ENCODE measurements around the gene CCL26.

CCL26 gene

GRCh38 chr7:75737856-75738603 lies 34.0 kb downstream of the CCL26 start:
- Histone ChIP-seq H2BK15ac (ENCODE audit: low read depth, poor library complexity, severe bottlenecking) (no peak overlapping the region), H2BK5ac (ENCODE audit: low read depth, low read length, poor library complexity, severe bottlenecking) (no peak overlapping the region)

GRCh38 chr7:75735581-75736350 lies 36.2 kb downstream of the CCL26 start:
- no peaks in the 10 kb centered on the region for H3K9me3 ChIP-seq (ENCODE audit: control insufficient read depth, low read length)
- no peak overlapping the region for H3K23ac ChIP-seq (ENCODE audit: low read length in 2 of 2)
- no peak overlapping the region for H3K14ac ChIP-seq (ENCODE audit: low read length in 2 of 2)
- no peak overlapping the region for H3K27ac ChIP-seq (ENCODE audit: low read length, poor library complexity, severe bottlenecking)
- no peak overlapping the region for H3K4ac ChIP-seq (ENCODE audit: low read depth in 1 of 2, low read length in 2 of 2)
- H3K9ac ChIP-seq (ENCODE audit: low read length), result no peak overlapping the region
- peaks cover 29% of the 10 kb centered on the region for H3K4me1 ChIP-seq (ENCODE audit: control insufficient read depth, insufficient read depth, low read depth, low read length)
- no peak overlapping the region for H3K4me3 ChIP-seq (ENCODE audit: insufficient read depth in 1 of 2, low read depth in 1 of 2, low read length in 2 of 2)
- no peak overlapping the region for H2BK15ac ChIP-seq (ENCODE audit: low read depth, poor library complexity, severe bottlenecking)
- H2AFZ ChIP-seq (ENCODE audit: low read depth, low read length), result no peak overlapping the region
- H2BK12ac ChIP-seq (ENCODE audit: low read length in 2 of 2), result no peak overlapping the region
- no peaks in the 10 kb centered on the region for H3K27me3 ChIP-seq (ENCODE audit: control insufficient read depth in 1 of 2, insufficient read depth in 1 of 2, low read length in 2 of 2)
- peaks cover 16% of the 10 kb centered on the region for H3K79me1 ChIP-seq (replicated peaks; ENCODE audit: low read length, poor library complexity, severe bottlenecking)
- no peak overlapping the region for H2BK120ac ChIP-seq (ENCODE audit: low read depth, low read length)
- no peak for DNase-seq
- H2AK5ac ChIP-seq (ENCODE audit: low read length, severe bottlenecking), result no peak overlapping the region
- no peak overlapping the region for H3K18ac ChIP-seq (ENCODE audit: low read depth in 1 of 2, low read length in 2 of 2)
- H3K36me3 ChIP-seq (ENCODE audit: control insufficient read depth in 1 of 2, insufficient read depth in 2 of 2, low read depth in 1 of 2, low read length in 2 of 2), result no peaks in the 10 kb centered on the region
- H2BK5ac ChIP-seq (ENCODE audit: low read depth, low read length, poor library complexity, severe bottlenecking), result no peak overlapping the region
- no peak overlapping the region for H4K91ac ChIP-seq (ENCODE audit: low read length)
- WGBS, result 94% methylated on average over 4 of the region's 9 CpGs
- H4K8ac ChIP-seq (ENCODE audit: low read length), result no peak overlapping the region
- H3K4me2 ChIP-seq (ENCODE audit: low read length, poor library complexity, severe bottlenecking), result no peak overlapping the region

More at GRCh38 chr7:75737856-75738603, 34.0 kb downstream of the CCL26 start:
- peak overlapping the region; percentile 87 for H3K9ac ChIP-seq (ENCODE audit: low read length)
- H3K4ac ChIP-seq (ENCODE audit: low read depth in 1 of 2, low read length in 2 of 2), result peak overlapping the region in 1 of 2 experiments; percentile 69
- H3K36me3 ChIP-seq (ENCODE audit: control insufficient read depth in 1 of 2, insufficient read depth in 2 of 2, low read depth in 1 of 2, low read length in 2 of 2), result no peaks in the 10 kb centered on the region
- peak overlapping the region in 1 of 2 experiments; percentile 63 for H3K14ac ChIP-seq (ENCODE audit: low read length in 2 of 2)
- H3K27ac ChIP-seq (ENCODE audit: low read length, poor library complexity, severe bottlenecking), result no peak overlapping the region
- H3K4me1 ChIP-seq (ENCODE audit: control insufficient read depth, insufficient read depth, low read depth, low read length), result peaks cover 22% of the 10 kb centered on the region
- H3K4me2 ChIP-seq (ENCODE audit: low read length, poor library complexity, severe bottlenecking), result peak overlapping the region; percentile 96
- H4K8ac ChIP-seq (ENCODE audit: low read length), result no peak overlapping the region
- peaks cover 0 to 5% of the 10 kb centered on the region in 2 experiments for H3K27me3 ChIP-seq (ENCODE audit: control insufficient read depth in 1 of 2, insufficient read depth in 1 of 2, low read length in 2 of 2)
- peaks cover 12% of the 10 kb centered on the region for H3K79me1 ChIP-seq (replicated peaks; ENCODE audit: low read length, poor library complexity, severe bottlenecking)
- H4K91ac ChIP-seq (ENCODE audit: low read length), result peak overlapping the region; percentile 57
- H3K23ac ChIP-seq (ENCODE audit: low read length in 2 of 2), result peak overlapping the region in 1 of 2 experiments; percentile 47
- peak overlapping the region; percentile 35 to 92 for H3K18ac ChIP-seq (ENCODE audit: low read depth in 1 of 2, low read length in 2 of 2)
- H2BK12ac ChIP-seq (ENCODE audit: low read length in 2 of 2), result peak overlapping the region; percentile 38 to 89
- no peak overlapping the region for H2AK5ac ChIP-seq (ENCODE audit: low read length, severe bottlenecking)
- H3K9me3 ChIP-seq (ENCODE audit: control insufficient read depth, low read length), result no peaks in the 10 kb centered on the region
- DNase-seq, result peak; percentile 34
- 2% methylated on average over 13 of the region's 18 CpGs for WGBS
- peak overlapping the region; percentile 55 for H2BK120ac ChIP-seq (ENCODE audit: low read depth, low read length)
- peak overlapping the region; percentile 36 for H2AFZ ChIP-seq (ENCODE audit: low read depth, low read length)
- H3K4me3 ChIP-seq (ENCODE audit: insufficient read depth in 1 of 2, low read depth in 1 of 2, low read length in 2 of 2), result peak overlapping the region; percentile 90 to 97

GRCh38 chr7:75734586-75735458 lies 37.2 kb downstream of the CCL26 start:
- DNase-seq, result peak; percentile 86
- Histone ChIP-seq H2AFZ (ENCODE audit: low read depth, low read length) (no peak overlapping the region), H2BK15ac (ENCODE audit: low read depth, poor library complexity, severe bottlenecking) (no peak overlapping the region), H3K27me3 (ENCODE audit: control insufficient read depth in 1 of 2, insufficient read depth in 1 of 2, low read length in 2 of 2) (no peaks in the 10 kb centered on the region), H3K36me3 (ENCODE audit: control insufficient read depth in 1 of 2, insufficient read depth in 2 of 2, low read depth in 1 of 2, low read length in 2 of 2) (no peaks in the 10 kb centered on the region), H3K23ac (ENCODE audit: low read length in 2 of 2) (no peak overlapping the region), H3K4me2 (ENCODE audit: low read length, poor library complexity, severe bottlenecking) (no peak overlapping the region), H3K14ac (ENCODE audit: low read length in 2 of 2) (no peak overlapping the region), H2BK5ac (ENCODE audit: low read depth, low read length, poor library complexity, severe bottlenecking) (no peak overlapping the region), H2BK120ac (ENCODE audit: low read depth, low read length) (no peak overlapping the region), H3K27ac (ENCODE audit: low read length, poor library complexity, severe bottlenecking) (no peak overlapping the region), H3K9ac (ENCODE audit: low read length) (no peak overlapping the region), H3K79me1 (replicated peaks; ENCODE audit: low read length, poor library complexity, severe bottlenecking) (peaks cover 18% of the 10 kb centered on the region), H3K4me3 (ENCODE audit: insufficient read depth in 1 of 2, low read depth in 1 of 2, low read length in 2 of 2) (no peak overlapping the region), H4K91ac (ENCODE audit: low read length) (no peak overlapping the region), H2BK12ac (ENCODE audit: low read length in 2 of 2) (peak overlapping the region; percentile 12 to 37), H2AK5ac (ENCODE audit: low read length, severe bottlenecking) (no peak overlapping the region), H3K4me1 (ENCODE audit: control insufficient read depth, insufficient read depth, low read depth, low read length) (peaks cover 27% of the 10 kb centered on the region), H3K4ac (ENCODE audit: low read depth in 1 of 2, low read length in 2 of 2) (peak overlapping the region in 1 of 2 experiments; percentile 42), H4K8ac (ENCODE audit: low read length) (peak overlapping the region; percentile 47), H3K18ac (ENCODE audit: low read depth in 1 of 2, low read length in 2 of 2) (peak overlapping the region; percentile 3 to 31), H3K9me3 (ENCODE audit: control insufficient read depth, low read length) (no peaks in the 10 kb centered on the region)
- 40% methylated on average over 6 of the region's 9 CpGs for WGBS
